K562 (cell line): ENCODE results near the gene OR51V1. TPM values are rescaled to one million over a fixed set of nuclear protein-coding genes. Genes with fewer than 3 reads are reported as not detected.

Source experiments
- CBFA2T2 ChIP-seq: fragments of 450-650 bp; conservative IDR thresholded peaks from 2 replicates; pipeline ENCODE4 v1.6.1; 2017; ENCODE audit warnings: mild to moderate bottlenecking
- CHD1 ChIP-seq: fragments of 200-600 bp; sonication (generic); IDR thresholded peaks from one replicate; pipeline ENCODE4 v1.6.1; 2012; ENCODE audit warnings: mild to moderate bottlenecking, moderate library complexity, low read length, inconsistent platforms
- ELF2 ChIP-seq: fragments of 250-450 bp; sonication (Bioruptor Pico); IDR thresholded peaks from 2 replicates; pipeline ENCODE4 v1.5.0; 2021; ENCODE audit warnings: mild to moderate bottlenecking
- ESRRB ChIP-seq: fragments of 250-450 bp; sonication (Bioruptor Pico); IDR thresholded peaks from 2 replicates; pipeline ENCODE4 v1.5.0; 2020; ENCODE audit warnings: mild to moderate bottlenecking, moderate library complexity, borderline replicate concordance
- FOXA3 ChIP-seq, 2 experiments: fragments of 450-650 bp in 1 of 2; sonication (generic) in 1 of 2; formaldehyde crosslinking; IDR thresholded peaks in 1 of 2; conservative IDR thresholded peaks in 1 of 2; 2 replicates each; pipeline versions ENCODE4 v1.4.0 to v1.8.0; 2020 to 2022; ENCODE audit warnings: mild to moderate bottlenecking in 2 of 2, missing genetic modification reagents in 1 of 2
- HOMEZ ChIP-seq: fragments of 250-450 bp; sonication (Bioruptor Pico); IDR thresholded peaks from 2 replicates; pipeline ENCODE4 v1.4.0; 2020; ENCODE audit warnings: mild to moderate bottlenecking, moderate library complexity
- HSF4 ChIP-seq: fragments of 250-450 bp; sonication (Bioruptor Pico); IDR thresholded peaks from 2 replicates; pipeline ENCODE4 v2.1.2; 2022; ENCODE audit warnings: mild to moderate bottlenecking, moderate library complexity, borderline replicate concordance
- MAFK ChIP-seq: IDR thresholded peaks from 2 replicates; pipeline ENCODE4 v1.6.1; 2011; ENCODE audit warnings: low read length, improper control_type of control experiment
- NFE2L1 ChIP-seq: fragments of 450-650 bp; IDR thresholded peaks from 2 replicates; pipeline ENCODE4 v1.6.1; 2016; ENCODE audit warnings: missing genetic modification characterization, low read depth, mild to moderate bottlenecking, missing compliant biosample characterization, moderate library complexity, borderline replicate concordance
- NFIC ChIP-seq: fragments of 450-650 bp; IDR thresholded peaks from 2 replicates; pipeline ENCODE4 v1.6.1; 2017; ENCODE audit warnings: mild to moderate bottlenecking, inconsistent platforms
- ZBED1 ChIP-seq: IDR thresholded peaks from 2 replicates; pipeline ENCODE4 v1.6.1; 2014
- ZFPM2 ChIP-seq: fragments of 250-450 bp; sonication (Bioruptor Pico); IDR thresholded peaks from 2 replicates; pipeline ENCODE4 v1.5.1; 2022; ENCODE audit warnings: mild to moderate bottlenecking
- ZNF140 ChIP-seq: fragments of 250-450 bp; sonication (Bioruptor Pico); IDR thresholded peaks from 2 replicates; pipeline ENCODE4 v1.8.0; 2021; ENCODE audit warnings: moderate library complexity, mild to moderate bottlenecking, inconsistent platforms
- ZNF668 ChIP-seq: fragments of 250-450 bp; sonication (Bioruptor Pico); IDR thresholded peaks from 2 replicates; pipeline ENCODE4 v1.8.0; 2022; ENCODE audit warnings: mild to moderate bottlenecking, inconsistent platforms
- ZSCAN32 ChIP-seq: fragments of 450-650 bp; formaldehyde crosslinking; IDR thresholded peaks from 2 replicates; pipeline ENCODE4 v1.4.0; 2020; ENCODE audit warnings: mild to moderate bottlenecking, moderate library complexity
- polyA plus RNA-seq, 8 experiments: library from polyadenylated mRNA; depleted of rRNA in 4 of 8; stranded (reverse) in 5 of 8; unstranded in 3 of 8; fragments of >200 nt; fragmentation: Nextera tagmentation in 2 of 8; fragmentation: Illumina TruSeq in 1 of 8; extraction: Ambion mirVana in 2 of 8; extraction: Trizol in 1 of 8; gene quantifications; 2 replicates each; pipeline versions ENCODE4 v1.2.1 to v1.2.3, GENCODE V29; 2011 to 2014; ENCODE audit warnings: inconsistent platforms in 1 of 8, missing spikeins in 1 of 8
- total RNA-seq, 7 experiments: library from RNA; depleted of rRNA in 6 of 7; stranded (reverse); fragments of >200 nt in 6 of 7; fragmentation: Illumina TruSeq in 2 of 7; extraction: Trizol in 2 of 7; gene quantifications; 2 replicates each; pipeline versions ENCODE4 v1.2.1 to v1.2.3, GENCODE V29; 2011 to 2021; ENCODE audit warnings: low replicate concordance in 1 of 7
- TF ChIP-seq, protein P1 (sequence below), 2 experiments: IDR thresholded peaks; 2 replicates each; pipeline ENCODE4 v1.6.1; 2011; ENCODE audit warnings: borderline replicate concordance in 1 of 2, control low read depth in 1 of 2, low read depth in 1 of 2, low read length in 1 of 2, mild to moderate bottlenecking in 1 of 2, mixed read lengths in 1 of 2, moderate library complexity in 1 of 2; ENCODE audit not compliant: insufficient read depth in 1 of 2, insufficient read length in 1 of 2, poor library complexity in 1 of 2, severe bottlenecking in 1 of 2; ENCODE audit errors: extremely low read depth in 1 of 2
- TF ChIP-seq, protein P2 (sequence below), 3 experiments: fragments of 200-800 bp in 1 of 3; fragments of 250-450 bp in 1 of 3; fragments of 450-650 bp in 1 of 3; sonication (Bioruptor Pico) in 1 of 3; sonication (Bioruptor generic) in 1 of 3; formaldehyde crosslinking in 1 of 3; IDR thresholded peaks; 2 replicates each; pipeline versions ENCODE4 v1.6.1 to v1.8.0; 2016 to 2022; ENCODE audit warnings: mild to moderate bottlenecking in 2 of 3, missing genetic modification characterization in 2 of 3, missing compliant biosample characterization in 1 of 3, moderate library complexity in 1 of 3
- TF ChIP-seq, protein P3 (sequence below), 3 experiments: fragments of 200-800 bp in 1 of 3; sonication (Bioruptor generic) in 1 of 3; sonication (generic) in 1 of 3; formaldehyde crosslinking in 1 of 3; IDR thresholded peaks; 2 replicates each; pipeline versions ENCODE4 v1.6.1 to v1.8.0; 2016 to 2022; ENCODE audit warnings: mild to moderate bottlenecking in 2 of 3, missing compliant biosample characterization in 2 of 3, missing genetic modification characterization in 2 of 3, missing genetic modification reagents in 1 of 3

OR51V1 gene
- total and polyA plus RNA-seq, 9 of the 15 experiments (the other 6 are each of a cell fraction or from before 2014, with no cell fraction given), result not detected

GRCh38 chr11:5178046-5178837, 22.2 kb downstream of the OR51V1 start (continued):
- TF ChIP-seq, protein P1, sequence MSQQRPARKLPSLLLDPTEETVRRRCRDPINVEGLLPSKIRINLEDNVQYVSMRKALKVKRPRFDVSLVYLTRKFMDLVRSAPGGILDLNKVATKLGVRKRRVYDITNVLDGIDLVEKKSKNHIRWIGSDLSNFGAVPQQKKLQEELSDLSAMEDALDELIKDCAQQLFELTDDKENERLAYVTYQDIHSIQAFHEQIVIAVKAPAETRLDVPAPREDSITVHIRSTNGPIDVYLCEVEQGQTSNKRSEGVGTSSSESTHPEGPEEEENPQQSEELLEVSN (IDR thresholded peaks at IDR 0.05; ENCODE audit: borderline replicate concordance in 1 of 2, extremely low read depth in 1 of 2, insufficient read depth in 1 of 2, insufficient read length in 1 of 2, low read depth in 1 of 2, low read length in 1 of 2, poor library complexity in 1 of 2, severe bottlenecking in 1 of 2), result no peak
- TF ChIP-seq NFE2L1 (tag), result no peak
- TF ChIP-seq, protein P2, sequence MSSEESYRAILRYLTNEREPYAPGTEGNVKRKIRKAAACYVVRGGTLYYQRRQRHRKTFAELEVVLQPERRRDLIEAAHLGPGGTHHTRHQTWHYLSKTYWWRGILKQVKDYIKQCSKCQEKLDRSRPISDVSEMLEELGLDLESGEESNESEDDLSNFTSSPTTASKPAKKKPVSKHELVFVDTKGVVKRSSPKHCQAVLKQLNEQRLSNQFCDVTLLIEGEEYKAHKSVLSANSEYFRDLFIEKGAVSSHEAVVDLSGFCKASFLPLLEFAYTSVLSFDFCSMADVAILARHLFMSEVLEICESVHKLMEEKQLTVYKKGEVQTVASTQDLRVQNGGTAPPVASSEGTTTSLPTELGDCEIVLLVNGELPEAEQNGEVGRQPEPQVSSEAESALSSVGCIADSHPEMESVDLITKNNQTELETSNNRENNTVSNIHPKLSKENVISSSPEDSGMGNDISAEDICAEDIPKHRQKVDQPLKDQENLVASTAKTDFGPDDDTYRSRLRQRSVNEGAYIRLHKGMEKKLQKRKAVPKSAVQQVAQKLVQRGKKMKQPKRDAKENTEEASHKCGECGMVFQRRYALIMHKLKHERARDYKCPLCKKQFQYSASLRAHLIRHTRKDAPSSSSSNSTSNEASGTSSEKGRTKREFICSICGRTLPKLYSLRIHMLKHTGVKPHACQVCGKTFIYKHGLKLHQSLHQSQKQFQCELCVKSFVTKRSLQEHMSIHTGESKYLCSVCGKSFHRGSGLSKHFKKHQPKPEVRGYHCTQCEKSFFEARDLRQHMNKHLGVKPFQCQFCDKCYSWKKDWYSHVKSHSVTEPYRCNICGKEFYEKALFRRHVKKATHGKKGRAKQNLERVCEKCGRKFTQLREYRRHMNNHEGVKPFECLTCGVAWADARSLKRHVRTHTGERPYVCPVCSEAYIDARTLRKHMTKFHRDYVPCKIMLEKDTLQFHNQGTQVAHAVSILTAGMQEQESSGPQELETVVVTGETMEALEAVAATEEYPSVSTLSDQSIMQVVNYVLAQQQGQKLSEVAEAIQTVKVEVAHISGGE (CRISPR knock-in tag; IDR thresholded peaks at IDR 0.05), result 0 out of 6 replicates have a peak, but pooled peaks of 1 of the 3 experiments have one; percentile 24
- TF ChIP-seq FOXA3 (CRISPR knock-in tag; conservative IDR thresholded peaks at IDR 0.05 in 1 of 2, IDR thresholded peaks at IDR 0.05 in 1 of 2), result no peak
- no peak for TF ChIP-seq HSF4 (CRISPR knock-in tag)
- no peak for TF ChIP-seq ZNF140 (CRISPR knock-in tag)
- TF ChIP-seq HOMEZ (CRISPR knock-in tag), result no peak
- TF ChIP-seq CBFA2T2, result no peak
- TF ChIP-seq, protein P3, sequence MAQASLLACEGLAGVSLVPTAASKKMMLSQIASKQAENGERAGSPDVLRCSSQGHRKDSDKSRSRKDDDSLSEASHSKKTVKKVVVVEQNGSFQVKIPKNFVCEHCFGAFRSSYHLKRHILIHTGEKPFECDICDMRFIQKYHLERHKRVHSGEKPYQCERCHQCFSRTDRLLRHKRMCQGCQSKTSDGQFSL (CRISPR knock-in tag; IDR thresholded peaks at IDR 0.05), result no peak
- TF ChIP-seq, protein P3 (tag; IDR thresholded peaks at IDR 0.05), result no peak
- TF ChIP-seq ZNF668, result no peak
- no peak for TF ChIP-seq CHD1
- no peak for TF ChIP-seq NFIC
- TF ChIP-seq ESRRB (CRISPR knock-in tag), result no peak
- no peak for TF ChIP-seq MAFK
- no peak for TF ChIP-seq ZFPM2 (CRISPR knock-in tag)
- no peak for TF ChIP-seq ZSCAN32 (CRISPR knock-in tag)
- 0 out of 2 replicates have a peak, but pooled peaks have one; percentile 10 for TF ChIP-seq ELF2 (CRISPR knock-in tag)
- no peak for TF ChIP-seq ZBED1
